ENCODE measurements around the gene SPOCK2.

SPOCK2 gene

DNA sequence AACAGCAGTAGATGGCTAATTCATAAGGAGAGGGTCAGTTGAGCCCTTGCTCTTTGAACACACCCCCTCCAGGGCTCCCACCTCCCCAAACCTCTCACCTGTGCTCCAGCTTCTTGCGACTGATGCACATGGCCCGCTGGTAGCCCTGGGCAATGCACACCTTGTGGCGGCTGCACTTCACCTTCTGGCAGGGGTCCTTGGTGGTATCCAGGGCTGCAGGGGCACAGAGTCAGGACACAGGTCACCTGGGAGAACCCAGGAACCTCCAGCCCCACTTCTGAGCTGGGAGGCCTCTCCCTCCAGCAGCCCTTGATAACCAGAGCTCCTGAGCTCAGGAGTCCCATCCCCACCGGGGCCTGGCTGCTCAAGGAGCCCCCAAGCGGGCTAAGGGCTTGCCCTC, 16.3 kb downstream of the SPOCK2 start:
- no peak for DNase-seq (ENCODE audit: low spot score)

DNA sequence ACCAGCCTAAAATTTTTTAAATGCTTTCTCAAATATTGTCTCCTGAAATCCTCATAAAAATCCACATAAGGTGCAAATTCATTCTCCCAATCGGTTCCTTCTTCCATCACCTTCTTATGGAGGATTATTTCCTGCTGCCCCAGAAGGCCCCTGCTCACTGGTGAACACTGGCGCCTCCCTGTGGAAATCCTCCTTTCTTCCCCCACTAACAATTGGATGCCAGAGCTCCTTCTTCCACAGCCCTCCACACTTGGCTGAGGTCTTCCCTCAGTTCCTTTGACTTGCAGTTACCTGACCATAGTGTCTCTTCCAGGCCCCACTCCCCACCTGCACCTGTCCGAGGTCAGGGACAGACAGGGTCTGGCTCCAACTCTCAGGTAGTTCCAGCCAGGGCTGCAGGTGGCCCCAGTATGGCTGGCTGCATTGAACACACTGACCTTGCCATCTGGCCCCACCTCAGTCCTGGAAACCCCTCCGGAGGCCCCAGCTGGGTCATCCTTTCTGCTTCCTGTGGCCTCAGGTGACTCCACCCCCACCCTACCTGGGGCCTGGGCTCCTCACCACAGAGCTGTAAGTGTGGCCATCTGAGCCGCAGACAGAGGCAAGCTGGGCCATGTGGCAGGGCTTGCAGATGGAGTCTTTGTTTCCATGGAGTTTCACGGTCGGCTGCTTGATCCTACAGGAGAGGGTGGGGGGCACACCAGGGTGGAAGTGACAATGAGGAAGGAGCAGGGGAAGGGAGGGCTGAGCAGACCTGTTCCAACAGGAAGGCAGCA, 18.4 kb downstream of the SPOCK2 start:
- no peak for DNase-seq (ENCODE audit: low spot score)

DNA sequence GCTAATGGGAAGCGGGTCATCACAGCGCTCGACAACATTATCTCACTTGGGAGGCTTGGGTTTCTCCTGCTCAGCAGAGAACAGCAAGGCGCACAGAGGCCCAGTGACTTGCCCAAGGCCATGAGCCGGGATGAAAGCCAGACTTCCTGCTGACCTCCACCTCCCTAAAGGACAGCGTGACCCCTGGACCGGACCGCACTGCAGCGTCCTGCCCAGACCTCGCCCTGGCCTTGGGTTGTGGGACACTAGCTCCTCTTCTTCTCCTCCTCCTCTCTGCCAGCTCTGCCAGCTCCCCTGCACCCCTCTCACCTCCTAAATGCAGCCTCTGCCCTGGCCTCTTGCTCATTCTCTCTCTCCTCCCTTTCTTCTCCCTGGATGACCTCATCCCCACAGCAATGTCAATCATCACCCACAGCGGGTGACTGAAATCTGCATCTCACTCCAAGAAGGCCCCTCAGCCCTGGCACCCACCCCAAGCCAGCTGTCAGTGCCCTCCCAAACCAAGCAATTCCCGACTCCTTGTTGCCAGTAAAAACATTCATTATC, 19.4 kb downstream of the SPOCK2 start:
- no peak for DNase-seq (ENCODE audit: low spot score)

DNA sequence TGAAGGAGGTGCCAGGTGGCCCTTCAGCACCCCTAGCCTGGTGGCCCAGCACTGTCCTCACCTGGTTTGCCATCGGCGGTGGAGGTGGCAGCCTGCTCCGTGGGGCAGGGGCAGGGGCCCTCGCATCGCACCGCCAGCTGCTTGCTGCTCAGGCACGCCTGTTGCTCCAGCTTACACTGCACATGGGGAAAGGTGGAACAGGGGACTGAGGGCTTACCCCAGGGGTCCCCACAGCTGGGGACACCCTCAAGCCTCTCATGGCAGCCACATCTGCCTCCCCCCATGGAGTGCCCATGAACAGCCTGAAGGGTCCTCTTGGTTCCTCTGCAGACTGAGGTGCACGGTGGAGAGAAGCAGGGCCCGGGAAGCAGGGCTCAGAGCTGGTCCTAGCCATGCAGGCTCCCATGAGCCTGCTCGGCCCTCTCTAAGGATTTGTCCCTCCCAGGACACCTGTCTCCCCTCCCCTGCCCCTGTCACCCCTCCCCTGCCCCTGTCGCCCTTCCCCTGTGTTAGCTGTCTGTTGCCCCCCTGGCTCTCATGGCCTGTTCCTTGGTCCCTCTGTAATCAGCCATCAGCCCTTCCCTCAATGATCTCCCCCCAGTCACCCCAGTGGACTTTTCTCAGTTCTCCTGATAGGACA, 20.1 kb downstream of the SPOCK2 start:
- no peak for DNase-seq (ENCODE audit: low spot score)

DNA sequence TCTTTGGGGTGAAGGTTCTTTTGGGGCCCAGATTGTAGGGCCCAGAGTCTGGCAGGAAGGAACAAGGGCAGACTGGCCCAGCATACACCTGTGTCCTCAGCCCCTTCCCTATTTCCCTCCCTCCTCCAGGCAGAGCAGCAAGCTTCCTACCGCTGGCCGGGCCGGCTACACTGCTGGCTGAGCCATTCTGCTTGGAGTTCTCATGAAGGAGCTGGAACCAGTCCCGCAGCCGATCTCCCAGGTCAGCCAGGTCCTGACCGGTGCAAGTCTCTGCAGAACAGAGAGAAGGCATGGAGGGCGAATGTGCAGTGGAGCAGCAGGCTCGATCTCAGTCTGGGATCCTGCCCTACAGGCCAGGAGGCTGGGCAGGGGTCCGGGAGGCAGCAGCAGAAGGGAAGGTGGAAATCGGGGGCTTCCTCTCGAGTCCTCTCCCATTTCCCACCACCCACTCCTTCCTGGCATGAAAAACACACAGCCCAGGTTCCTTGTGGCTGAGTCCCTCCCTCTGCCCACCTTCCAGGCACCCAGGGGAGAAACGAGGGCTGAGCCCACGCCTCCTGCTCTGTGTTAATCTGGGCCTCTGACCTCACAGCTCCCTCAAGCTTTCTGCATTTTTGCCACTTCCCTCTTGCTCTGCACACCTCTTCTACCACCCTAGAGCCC, 20.8 kb downstream of the SPOCK2 start:
- DNase-seq (ENCODE audit: low spot score) = no peak

DNA sequence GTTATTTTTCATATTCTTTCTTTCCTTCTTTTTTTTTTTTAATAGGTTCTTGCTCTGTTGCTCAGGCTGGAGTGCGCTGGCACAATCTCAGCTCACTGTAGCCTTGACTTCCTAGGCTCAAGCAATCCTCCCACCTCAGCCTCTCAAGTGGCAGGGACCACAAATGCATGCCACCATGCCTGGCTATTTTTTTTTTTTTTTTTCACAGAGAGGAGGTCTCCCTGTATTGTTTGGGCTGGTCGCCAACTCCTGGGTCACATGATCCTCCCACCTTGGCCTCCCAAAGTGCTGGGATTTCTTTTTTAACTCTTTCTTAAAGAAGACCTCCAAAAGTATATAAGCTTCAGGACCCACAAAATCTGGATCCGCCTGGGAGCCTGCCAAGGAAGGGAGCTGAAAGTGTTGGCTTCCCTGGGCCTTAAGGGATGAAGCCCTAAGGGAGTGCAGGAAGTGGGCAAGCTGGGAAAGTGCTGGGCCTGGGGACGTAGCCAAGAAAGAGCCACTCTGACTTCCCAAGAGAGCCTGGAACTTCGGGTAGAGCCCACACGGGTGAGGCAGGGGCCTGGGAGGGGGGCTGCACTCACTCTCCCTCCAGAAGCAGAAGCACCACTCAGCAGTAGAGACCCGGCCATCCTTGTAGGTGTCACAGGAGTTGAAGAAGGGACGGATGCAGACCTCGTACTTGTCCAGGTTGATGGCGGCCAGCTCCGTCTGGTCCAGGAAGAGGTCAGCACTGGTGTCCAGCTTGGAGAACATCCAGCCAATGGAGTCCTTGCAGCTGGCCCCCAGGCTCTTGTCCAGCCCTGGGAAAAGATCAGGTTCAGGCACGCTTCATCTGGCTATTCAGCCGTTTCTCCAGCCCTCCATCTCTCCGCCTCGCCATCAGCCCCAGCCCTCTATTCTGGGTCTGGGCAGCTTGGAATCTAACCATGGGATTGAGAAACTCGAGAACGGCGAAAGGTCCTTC, 21.8 kb downstream of the SPOCK2 start:
- DNase-seq (ENCODE audit: low spot score) = no peak

DNA sequence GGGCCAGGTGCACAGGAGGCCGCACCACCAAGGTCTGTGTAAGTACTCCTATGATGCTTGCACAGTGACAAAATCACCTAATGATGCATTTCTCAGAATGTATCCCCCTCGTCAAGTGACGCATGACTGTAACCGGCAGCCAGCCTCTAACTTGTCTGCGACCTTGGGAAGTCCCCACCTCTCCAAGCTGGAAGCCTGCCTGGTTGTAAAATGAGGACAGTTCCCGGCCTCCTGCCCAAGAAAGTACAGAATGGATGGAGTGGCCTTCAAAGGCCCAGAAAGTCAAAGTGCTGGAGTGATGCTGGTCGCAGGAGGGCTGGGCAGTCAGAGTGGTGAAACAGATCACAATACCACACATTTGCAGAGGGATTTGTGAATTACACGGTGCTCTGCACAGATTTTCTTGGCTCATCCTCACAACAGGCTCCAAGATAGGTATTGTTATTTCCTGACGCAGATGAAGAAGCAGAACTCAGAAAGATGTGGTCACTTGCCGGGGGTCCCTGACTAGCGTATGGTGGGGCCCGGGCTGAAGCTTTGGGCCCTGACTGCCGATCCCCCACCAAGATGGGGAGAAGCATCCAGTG, 22.8 kb downstream of the SPOCK2 start:
- DNase-seq (ENCODE audit: low spot score) = no peak

DNA sequence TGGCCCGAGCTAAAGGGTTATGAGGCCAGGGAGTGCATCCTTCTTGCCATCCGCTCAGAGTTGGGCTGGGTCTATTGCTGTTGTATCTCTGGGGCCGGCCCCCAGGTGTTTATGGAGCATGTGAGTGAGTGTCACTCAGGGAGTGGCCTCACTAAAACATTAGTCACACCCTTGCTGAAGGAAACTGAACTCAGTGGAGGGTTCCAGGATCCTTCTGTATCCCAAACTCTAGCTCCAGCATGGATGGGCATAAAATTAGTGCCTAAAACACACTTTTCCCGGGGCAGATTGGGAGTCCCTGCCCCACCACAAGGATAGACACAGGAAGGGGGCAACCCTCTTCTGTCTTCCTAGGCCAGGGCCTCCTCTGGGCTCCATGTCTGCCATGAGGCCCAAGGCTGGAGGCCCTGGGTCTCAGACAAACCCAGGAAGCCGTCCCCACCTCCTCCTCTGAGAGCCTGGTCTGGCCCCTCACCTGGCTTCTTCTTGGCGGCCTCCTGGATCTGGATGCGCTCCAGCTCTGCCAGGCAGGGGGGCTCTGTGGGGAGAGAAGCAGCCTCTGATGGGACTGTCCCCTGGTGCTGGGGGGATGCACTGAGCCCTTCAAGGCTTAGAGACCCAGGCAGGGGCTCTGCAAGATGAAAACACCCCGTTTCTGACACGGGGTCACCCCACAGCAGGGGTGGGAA, 24.5 kb downstream of the SPOCK2 start:
- DNase-seq (ENCODE audit: low spot score) = no peak

DNA sequence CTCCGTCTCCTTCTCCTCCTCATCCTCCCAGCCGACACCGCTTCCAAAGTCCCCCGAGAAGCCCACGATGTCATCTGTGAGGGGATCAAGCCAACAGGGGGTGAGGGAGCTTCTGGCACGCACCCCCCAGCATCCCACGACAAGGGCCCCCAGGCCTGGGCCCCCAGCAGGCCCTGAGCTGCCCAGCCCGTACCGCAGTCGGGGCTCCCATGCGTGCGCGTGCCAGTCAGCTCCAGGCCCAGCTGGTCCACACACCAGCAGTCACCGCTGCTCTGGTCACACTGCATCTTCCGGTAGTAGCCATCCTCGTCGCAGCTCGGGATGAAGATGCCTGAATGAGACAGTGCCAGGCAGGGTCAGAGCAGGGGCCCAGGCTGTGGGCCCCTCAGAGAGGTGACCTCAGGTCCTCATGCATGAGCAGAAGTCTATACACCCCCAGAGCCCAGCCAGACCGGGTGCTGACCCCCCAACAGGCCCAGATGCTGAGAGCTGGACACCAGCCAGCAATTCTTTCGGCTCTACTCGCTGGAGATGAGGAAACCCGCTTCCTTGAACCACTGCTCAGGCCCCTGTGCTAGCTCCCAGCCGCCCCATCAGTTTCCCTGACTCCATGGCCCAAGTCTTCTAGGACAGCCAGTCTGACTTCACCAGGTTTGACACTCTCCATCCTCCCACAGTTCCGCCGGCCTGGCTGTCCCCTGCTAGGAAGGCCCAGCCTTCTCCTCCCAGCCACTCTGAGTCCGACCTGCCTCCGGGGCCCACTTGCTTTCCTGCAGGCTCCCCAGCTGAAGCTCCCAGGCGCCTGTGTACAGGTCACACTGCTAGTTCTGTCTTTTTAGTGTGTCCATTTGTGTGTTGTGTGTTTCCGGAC, 25.3 kb downstream of the SPOCK2 start:
- no peak for DNase-seq (ENCODE audit: low spot score)

DNA sequence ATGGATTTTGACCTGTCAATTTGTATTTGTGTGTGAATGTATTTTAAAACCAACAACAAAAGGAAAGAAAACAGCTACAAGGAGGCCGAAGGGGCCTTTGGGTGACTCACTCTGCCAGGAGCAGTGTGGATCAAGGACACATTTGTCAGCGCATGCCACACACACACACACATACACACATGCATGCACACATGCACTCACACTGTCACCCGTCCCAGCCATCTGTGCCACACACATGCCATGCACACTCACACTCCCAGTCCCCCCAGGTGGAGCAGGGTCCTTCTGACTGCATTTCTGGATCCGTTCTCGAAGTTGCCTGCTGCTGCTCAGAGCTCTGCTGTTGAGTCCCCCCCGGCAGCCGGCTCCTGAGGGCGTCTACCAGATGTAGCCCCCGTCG, 26.0 kb downstream of the SPOCK2 start:
- DNase-seq (ENCODE audit: low spot score) = no peak

DNA sequence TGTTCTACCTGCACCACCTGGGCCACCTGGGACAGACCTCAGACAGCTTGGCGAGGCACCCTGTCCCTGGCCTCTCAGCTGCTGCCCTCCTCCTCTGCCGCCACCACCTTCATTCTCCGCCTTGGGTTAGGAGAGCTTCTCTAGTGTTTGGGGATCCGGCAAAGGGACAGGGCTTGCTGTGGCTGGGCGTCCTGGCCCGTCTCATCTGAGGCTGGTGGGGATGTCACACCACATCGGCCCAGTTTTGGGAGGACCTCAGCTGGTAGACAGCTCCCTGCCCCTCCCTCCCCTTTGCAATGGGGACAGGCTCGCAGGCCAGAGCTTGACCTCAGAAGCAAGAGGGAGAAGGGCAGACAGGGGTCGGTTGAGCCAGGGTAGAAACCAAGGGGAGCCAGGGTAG, 26.4 kb downstream of the SPOCK2 start:
- DNase-seq (ENCODE audit: low spot score) = no peak

DNA sequence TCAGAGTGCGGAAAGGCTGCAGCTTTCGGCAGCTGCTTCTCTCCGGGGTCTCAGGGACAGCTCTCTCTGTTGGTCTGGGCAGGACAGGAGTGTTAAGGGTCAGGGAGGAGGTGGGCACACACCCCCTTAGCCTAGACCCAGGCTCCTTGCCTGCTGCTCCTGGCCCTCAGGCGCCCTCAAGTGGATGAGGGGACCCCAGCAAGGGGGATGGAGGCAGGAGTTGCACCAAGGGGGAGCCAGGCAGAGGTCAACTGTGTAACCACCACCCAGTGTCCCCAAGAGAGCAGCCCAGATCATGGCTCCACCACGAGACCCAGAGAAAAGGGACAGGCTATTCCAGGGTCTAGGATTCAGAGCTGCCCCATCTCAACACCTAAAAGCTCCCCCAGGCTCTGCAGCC, 26.9 kb downstream of the SPOCK2 start:
- no peak for DNase-seq (ENCODE audit: low spot score)

DNA sequence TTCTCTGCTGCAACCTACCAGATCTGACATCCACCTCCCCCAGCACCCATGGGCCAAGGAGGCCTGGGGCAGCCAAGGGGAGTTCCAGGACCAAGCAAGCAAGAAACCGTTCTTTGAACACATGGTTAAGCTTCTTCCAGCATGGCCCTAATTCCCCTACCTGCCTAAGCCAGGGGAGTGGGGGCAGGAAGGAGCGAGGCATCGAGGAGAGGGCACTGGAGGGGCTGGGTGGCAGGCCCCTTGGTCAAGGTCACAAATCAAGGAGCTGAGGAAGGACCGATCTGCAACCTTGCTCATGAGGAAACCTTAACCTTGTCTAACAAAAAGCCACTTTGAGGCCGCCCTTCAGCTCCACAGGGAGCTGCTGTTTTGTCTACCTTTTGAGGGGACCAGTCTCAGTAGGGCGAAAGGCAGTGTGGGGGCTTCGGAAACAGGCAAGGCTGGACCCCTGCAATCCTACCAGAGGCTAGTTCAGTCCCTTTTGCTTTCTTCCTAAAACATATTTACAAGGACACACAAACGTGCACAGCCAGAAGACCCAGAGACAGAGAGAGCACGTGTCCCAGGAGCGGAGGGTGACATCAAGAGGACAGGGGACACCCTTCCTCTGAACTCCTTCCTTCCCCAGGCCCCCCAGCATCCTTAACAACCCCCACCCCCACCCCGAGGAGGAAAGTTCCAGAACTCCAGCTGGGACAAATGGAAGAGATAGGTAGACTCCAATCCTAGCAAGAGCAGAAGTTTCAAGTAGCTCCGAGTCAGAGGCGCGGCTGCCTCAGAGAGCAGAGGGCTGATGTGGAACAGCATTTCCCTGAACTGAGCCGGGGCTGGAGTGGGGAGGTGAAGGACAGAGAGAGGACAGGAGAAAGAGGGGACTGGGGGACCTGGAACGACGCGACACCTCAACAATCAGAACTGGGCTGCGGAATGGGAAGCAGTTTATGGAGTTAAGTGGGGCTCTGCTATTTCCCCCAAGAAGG, 28.2 kb downstream of the SPOCK2 start:
- no peak for DNase-seq (ENCODE audit: low spot score)

DNA sequence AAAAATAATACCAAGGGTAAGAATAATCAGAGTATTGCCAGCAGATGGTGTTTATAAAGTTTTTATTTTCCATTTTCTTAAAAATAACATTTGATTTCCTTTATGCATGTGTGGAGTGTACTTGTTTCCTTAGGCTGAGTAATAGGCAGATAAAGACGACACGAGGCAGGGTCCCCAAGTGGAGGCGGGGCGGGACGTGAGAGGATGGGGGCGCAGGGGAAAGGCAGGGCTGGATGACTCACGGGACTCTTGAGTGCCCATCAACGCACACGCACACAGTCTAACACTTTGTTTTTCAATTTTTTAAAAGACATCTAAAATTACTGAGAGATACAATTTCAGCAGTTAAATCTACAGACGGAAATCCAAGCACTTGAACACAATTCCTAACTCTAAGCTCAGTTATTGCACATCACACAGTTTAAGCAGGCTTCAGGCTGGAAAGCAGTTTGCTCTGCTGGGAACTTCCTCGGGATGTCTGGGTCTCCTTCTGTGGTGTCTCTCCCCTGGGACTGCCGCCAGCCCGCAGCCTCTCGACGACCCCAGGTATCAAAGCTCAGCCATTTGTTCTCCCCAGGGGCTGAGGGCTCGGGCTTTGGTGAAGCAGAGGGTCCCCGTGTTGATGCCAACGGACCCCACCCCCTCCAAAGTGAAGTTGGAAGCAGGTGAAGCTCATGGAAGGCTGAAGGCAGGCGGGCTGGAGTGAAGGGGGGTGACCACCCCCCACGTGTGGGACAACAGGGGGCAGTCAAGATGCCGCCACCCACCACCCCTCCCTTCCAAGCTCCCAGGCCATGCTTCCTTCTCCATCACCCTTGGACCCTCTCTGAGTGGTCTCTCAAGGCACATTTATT, 29.1 kb downstream of the SPOCK2 start:
- no peak for DNase-seq (ENCODE audit: low spot score)

DNA sequence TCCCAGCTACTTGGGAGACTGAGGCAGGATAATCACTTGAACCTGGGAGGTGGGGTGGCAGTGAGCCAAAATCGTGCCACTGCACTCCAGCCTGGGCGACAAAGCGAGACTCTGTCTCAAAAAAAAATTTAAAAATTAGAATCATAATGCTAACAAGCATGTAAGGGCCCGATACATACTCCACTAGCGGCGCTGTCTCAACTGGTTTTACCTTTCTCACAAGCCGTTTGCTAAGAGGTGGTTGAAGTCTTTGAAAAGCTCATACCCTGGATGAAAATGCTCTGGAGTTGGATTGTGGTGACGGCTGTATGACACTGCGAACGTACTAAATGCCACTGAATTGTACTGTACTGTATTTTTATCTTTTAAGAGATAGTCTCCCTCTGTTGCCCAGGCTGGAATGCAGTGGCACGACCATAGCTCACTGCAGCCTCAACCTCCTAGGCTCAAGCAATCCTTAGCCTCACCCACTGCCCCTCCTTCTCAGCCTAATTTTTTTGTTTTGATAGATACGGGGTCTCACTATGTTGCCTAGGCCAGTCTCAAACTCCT, 29.9 kb downstream of the SPOCK2 start:
- DNase-seq (ENCODE audit: low spot score) = no peak

DNA sequence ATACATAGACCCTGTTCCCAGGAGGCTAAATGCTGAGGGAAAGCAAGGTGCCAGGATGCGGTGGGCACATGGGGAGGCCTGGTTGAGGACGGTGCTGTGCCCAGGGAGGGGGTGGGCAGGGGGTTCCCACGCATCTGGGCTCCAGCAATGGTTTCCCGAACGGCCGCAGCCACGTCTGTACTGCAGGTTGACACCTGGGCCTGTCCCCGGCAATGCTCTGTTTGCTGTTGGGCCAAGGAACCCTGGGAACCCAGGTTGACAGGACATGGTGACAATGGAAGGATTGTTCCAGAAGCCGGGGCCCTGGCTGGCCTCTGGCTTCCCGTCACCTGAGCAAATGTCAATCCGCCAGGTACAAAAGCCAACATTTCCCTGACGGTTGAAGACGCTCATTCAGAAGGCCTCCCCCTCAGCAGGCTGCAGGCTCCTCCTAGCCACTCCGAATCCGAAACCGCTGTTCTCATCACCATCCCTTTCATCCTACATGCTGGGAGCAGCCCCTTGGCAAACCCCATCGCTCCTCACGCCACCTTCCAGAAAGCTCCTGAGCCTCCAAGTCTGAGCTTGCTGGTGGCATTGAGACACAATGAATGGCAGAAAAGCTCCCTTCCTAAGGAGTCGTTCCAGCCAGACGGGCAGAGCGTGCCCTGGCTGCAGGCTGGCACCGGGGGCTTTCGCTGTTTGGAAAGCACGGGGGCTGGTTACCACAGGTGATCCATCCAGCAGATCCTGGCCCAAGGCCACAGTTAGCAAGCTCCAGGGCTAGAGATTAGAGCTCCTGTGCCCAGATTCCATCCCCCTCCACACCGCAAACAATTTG, 31.2 kb downstream of the SPOCK2 start:
- DNase-seq (ENCODE audit: low spot score) = no peak
